Stimulated activated CD4-positive, alpha-beta T cell treated with anti-CD3 and anti-CD28 coated beads, TNF-alpha, amount 100 ng/mL, for 4 hours (primary cell): ENCODE data around the gene TOMM34.
A peak's percentile ranks its signal among the peaks of the same experiment; 100 is the strongest.

Experiments
- DNase-seq, 3 experiments: peaks; one replicate each; pipeline ENCODE4 v3.0.0-alpha.2; 2020; ENCODE audit warnings: low read depth in 3 of 3

The TOMM34 gene

GRCh38 chr20:44960103-44960852 lies at the start of gene TOMM34:
TOMM34 (minus strand) TSS chr20:44960397; CDS start chr20:44960333, 64 bp downstream.
- peak; percentile 91 to 97 (median 94) for DNase-seq

- no peak for DNase-seq
Measured at GRCh38 chr20:45008521-45009049, 48.4 kb upstream of the TOMM34 start.

- DNase-seq, result no peak
Measured at GRCh38 chr20:44997668-44998067, 37.5 kb upstream of the TOMM34 start.

GRCh38 chr20:44997171-44997570 lies 37.0 kb upstream of the TOMM34 start:
- no peak for DNase-seq

- DNase-seq, result no peak
Measured at GRCh38 chr20:44993343-44993742, 33.1 kb upstream of the TOMM34 start.

- no peak for DNase-seq
Measured at GRCh38 chr20:44990957-44991356, 30.8 kb upstream of the TOMM34 start.

- DNase-seq, result no peak
Measured at GRCh38 chr20:44990425-44990824, 30.2 kb upstream of the TOMM34 start.

GRCh38 chr20:44988631-44989171 lies 28.5 kb upstream of the TOMM34 start:
- DNase-seq, result no peak

GRCh38 chr20:44983093-44983674 lies 23.0 kb upstream of the TOMM34 start:
- DNase-seq, result no peak

GRCh38 chr20:44981736-44982406 lies 21.7 kb upstream of the TOMM34 start:
- no peak for DNase-seq

GRCh38 chr20:44979090-44979621 lies 19.0 kb upstream of the TOMM34 start:
- peak in 2 of 3 experiments; percentile 45 to 50 for DNase-seq

- no peak for DNase-seq
Measured at GRCh38 chr20:44976698-44977097, 16.5 kb upstream of the TOMM34 start.

GRCh38 chr20:44973053-44973452 lies 12.9 kb upstream of the TOMM34 start:
- no peak for DNase-seq

GRCh38 chr20:44970243-44970757 lies 10.1 kb upstream of the TOMM34 start:
- DNase-seq, result no peak

GRCh38 chr20:44969300-44969894 lies 9.2 kb upstream of the TOMM34 start:
- DNase-seq, result no peak

GRCh38 chr20:44967207-44967807 lies 7.1 kb upstream of the TOMM34 start:
- no peak for DNase-seq

GRCh38 chr20:44966030-44966961 lies 6.1 kb upstream of the TOMM34 start, which contains the start of gene STK4:
STK4 (plus strand) TSS chr20:44966512; CDS start chr20:44966569, 57 bp downstream.
- DNase-seq, result peak; percentile 89 to 93 (median 92)

GRCh38 chr20:44965651-44966029 lies 5.4 kb upstream of the TOMM34 start:
- DNase-seq, result no peak

- DNase-seq, result no peak
Measured at GRCh38 chr20:44963325-44964215, 3.4 kb upstream of the TOMM34 start.
